GM23248 (cell line): ENCODE measurements around the gene REPIN1.

Experiments used
- EZH2 ChIP-seq: fragments of 200-600 bp; sonication (generic); IDR thresholded peaks from 2 replicates; pipeline ENCODE4 v1.6.1; 2018; ENCODE audit warnings: antibody characterized with exemption, mild to moderate bottlenecking; ENCODE audit not compliant: insufficient read depth, poor library complexity, severe bottlenecking
- EZH2phosphoT487 ChIP-seq: fragments of 200-600 bp; sonication (generic); IDR thresholded peaks from 2 replicates; pipeline ENCODE4 v1.6.1; 2018; ENCODE audit warnings: antibody characterized with exemption, moderate library complexity, mild to moderate bottlenecking, low read depth; ENCODE audit not compliant: insufficient read depth

DNA sequence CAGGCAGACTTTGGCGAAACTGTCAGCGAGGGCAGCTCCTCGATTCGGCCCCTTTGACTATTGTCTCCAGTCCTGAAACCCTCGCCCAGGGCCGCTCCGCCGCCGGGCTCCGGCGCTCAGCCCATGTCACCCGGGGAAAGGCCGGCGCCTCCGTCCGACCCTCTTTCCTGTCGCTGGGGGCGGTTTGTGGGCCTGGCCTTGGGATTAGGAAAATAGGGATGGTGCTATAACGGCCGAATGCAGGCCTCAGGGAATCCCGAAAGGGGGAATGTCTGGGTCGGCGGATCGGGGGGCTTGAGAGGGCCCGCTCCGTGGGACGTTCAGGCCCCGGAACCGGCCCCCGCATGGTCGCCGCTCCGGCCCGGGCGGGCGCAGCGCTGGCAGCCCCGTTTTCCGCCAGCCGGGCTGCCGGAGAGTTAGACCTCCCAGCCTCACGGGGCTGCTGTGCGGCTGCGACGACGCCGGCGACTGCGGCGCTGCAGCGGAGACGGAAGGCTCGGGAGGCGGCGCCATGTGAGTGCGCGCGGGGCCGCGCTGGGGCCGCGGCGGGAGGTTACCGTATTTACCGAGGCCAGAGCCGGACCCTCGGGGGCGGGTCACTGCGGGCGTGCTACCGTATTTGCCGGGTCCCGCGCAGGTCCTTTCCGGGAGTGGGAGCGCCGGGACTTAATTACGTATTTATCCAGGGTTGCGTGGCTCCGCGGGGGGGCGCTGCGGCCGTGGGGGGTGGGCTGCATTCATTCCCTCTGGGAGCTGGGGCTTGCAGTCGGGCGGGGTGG is 36.4 kb downstream of the REPIN1 start:
- TF ChIP-seq EZH2phosphoT487 (no peak), EZH2 (no peak)
